ENCODE results near the gene GRK1.

GRCh38 chr13:113656003-113656588 lies 10.9 kb upstream of the GRK1 start:
- TF ChIP-seq, protein P1, sequence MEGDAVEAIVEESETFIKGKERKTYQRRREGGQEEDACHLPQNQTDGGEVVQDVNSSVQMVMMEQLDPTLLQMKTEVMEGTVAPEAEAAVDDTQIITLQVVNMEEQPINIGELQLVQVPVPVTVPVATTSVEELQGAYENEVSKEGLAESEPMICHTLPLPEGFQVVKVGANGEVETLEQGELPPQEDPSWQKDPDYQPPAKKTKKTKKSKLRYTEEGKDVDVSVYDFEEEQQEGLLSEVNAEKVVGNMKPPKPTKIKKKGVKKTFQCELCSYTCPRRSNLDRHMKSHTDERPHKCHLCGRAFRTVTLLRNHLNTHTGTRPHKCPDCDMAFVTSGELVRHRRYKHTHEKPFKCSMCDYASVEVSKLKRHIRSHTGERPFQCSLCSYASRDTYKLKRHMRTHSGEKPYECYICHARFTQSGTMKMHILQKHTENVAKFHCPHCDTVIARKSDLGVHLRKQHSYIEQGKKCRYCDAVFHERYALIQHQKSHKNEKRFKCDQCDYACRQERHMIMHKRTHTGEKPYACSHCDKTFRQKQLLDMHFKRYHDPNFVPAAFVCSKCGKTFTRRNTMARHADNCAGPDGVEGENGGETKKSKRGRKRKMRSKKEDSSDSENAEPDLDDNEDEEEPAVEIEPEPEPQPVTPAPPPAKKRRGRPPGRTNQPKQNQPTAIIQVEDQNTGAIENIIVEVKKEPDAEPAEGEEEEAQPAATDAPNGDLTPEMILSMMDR (conservative IDR thresholded peaks at IDR 0.05) = no peak
- no peak for TF ChIP-seq EZH2 (IDR thresholded peaks at IDR 0.05; ENCODE audit: low read depth)
